NT2/D1 (cell line): ENCODE results near the gene TBC1D9B.

ENCODE experiments used
- DNase-seq: peaks from one replicate; pipeline ENCODE4 v3.0.0-alpha.2; 2011; ENCODE audit warnings: low read depth, low spot score
- H3K27me3 ChIP-seq: 2 replicates; pipeline ENCODE4 v1.6.0; 2011; ENCODE audit warnings: mild to moderate bottlenecking; ENCODE audit not compliant: insufficient read length, insufficient read depth
- H3K36me3 ChIP-seq: 2 replicates; pipeline ENCODE4 v1.6.1; 2011; ENCODE audit warnings: mild to moderate bottlenecking, low read length, mixed read lengths; ENCODE audit not compliant: insufficient read depth, insufficient read length
- H3K4me1 ChIP-seq: 2 replicates; pipeline ENCODE4 v1.5.1; 2011; ENCODE audit not compliant: insufficient read depth, insufficient read length
- H3K4me3 ChIP-seq: 2 replicates; pipeline ENCODE4 v1.5.1; 2011; ENCODE audit warnings: low read depth; ENCODE audit not compliant: insufficient read length
- H3K9ac ChIP-seq: 2 replicates; pipeline ENCODE4 v1.6.0; 2011; ENCODE audit warnings: low read depth; ENCODE audit not compliant: insufficient read length
- H3K9me3 ChIP-seq: 2 replicates; pipeline ENCODE4 v1.5.1; 2011; ENCODE audit warnings: mild to moderate bottlenecking, low read length; ENCODE audit not compliant: insufficient read depth
- SUZ12 ChIP-seq: IDR thresholded peaks from 2 replicates; pipeline ENCODE4 v1.6.1; 2011; ENCODE audit not compliant: insufficient read length, insufficient read depth; ENCODE audit errors: extremely low read depth
- YY1 ChIP-seq: IDR thresholded peaks from 2 replicates; pipeline ENCODE4 v1.6.1; 2011; ENCODE audit not compliant: insufficient read length, insufficient read depth
- ZNF274 ChIP-seq: IDR thresholded peaks from 2 replicates; pipeline ENCODE4 v1.6.1; 2011; ENCODE audit warnings: mild to moderate bottlenecking, low read depth, low read length

TBC1D9B gene

GRCh38 chr5:179927824-179928223 lies 20.1 kb upstream of the TBC1D9B start:
- Histone ChIP-seq H3K4me3 (no peak overlapping the region), H3K4me1 (no peaks in the 10 kb centered on the region), H3K36me3 (no peaks in the 10 kb centered on the region), H3K9ac (no peak overlapping the region), H3K9me3 (no peaks in the 10 kb centered on the region), H3K27me3 (no peaks in the 10 kb centered on the region)
- no peak for TF ChIP-seq SUZ12
- DNase-seq, result no peak

- no peak overlapping the region for H3K9ac ChIP-seq
- TF ChIP-seq SUZ12, result no peak
- TF ChIP-seq ZNF274, result no peak
- no peak for TF ChIP-seq YY1
- no peaks in the 10 kb centered on the region for H3K27me3 ChIP-seq
- no peaks in the 10 kb centered on the region for H3K36me3 ChIP-seq
- no peaks in the 10 kb centered on the region for H3K9me3 ChIP-seq
- no peak overlapping the region for H3K4me3 ChIP-seq
- no peak for DNase-seq
- no peaks in the 10 kb centered on the region for H3K4me1 ChIP-seq
Observed at GRCh38 chr5:179926657-179927056, 19.0 kb upstream of the TBC1D9B start.

- Histone ChIP-seq H3K4me1 (no peaks in the 10 kb centered on the region), H3K36me3 (no peaks in the 10 kb centered on the region), H3K9me3 (no peaks in the 10 kb centered on the region), H3K4me3 (no peak overlapping the region), H3K27me3 (no peaks in the 10 kb centered on the region), H3K9ac (no peak overlapping the region)
- TF ChIP-seq SUZ12 (no peak), ZNF274 (no peak), YY1 (no peak)
- DNase-seq, result no peak
Observed at GRCh38 chr5:179923436-179923835, 15.7 kb upstream of the TBC1D9B start.

- H3K36me3 ChIP-seq, result no peaks in the 10 kb centered on the region
- H3K4me3 ChIP-seq, result no peak overlapping the region
- no peak for DNase-seq
- no peaks in the 10 kb centered on the region for H3K27me3 ChIP-seq
- TF ChIP-seq SUZ12 (no peak), ZNF274 (no peak), YY1 (no peak)
- peaks cover 5% of the 10 kb centered on the region for H3K4me1 ChIP-seq
- H3K9me3 ChIP-seq, result no peaks in the 10 kb centered on the region
- no peak overlapping the region for H3K9ac ChIP-seq
Observed at GRCh38 chr5:179920175-179920574, 12.5 kb upstream of the TBC1D9B start.

- H3K4me3 ChIP-seq, result no peak overlapping the region
- no peak overlapping the region for H3K9ac ChIP-seq
- H3K9me3 ChIP-seq, result no peaks in the 10 kb centered on the region
- no peak for DNase-seq
- H3K4me1 ChIP-seq, result peaks cover 6% of the 10 kb centered on the region
- H3K36me3 ChIP-seq, result no peaks in the 10 kb centered on the region
- TF ChIP-seq YY1 (no peak), SUZ12 (no peak), ZNF274 (no peak)
- no peaks in the 10 kb centered on the region for H3K27me3 ChIP-seq
Observed at GRCh38 chr5:179919487-179920060, 11.9 kb upstream of the TBC1D9B start.

- Histone ChIP-seq H3K4me3 (no peak overlapping the region), H3K9ac (no peak overlapping the region), H3K36me3 (no peaks in the 10 kb centered on the region), H3K4me1 (peaks cover 9% of the 10 kb centered on the region), H3K27me3 (no peaks in the 10 kb centered on the region), H3K9me3 (no peaks in the 10 kb centered on the region)
- no peak for DNase-seq
- TF ChIP-seq YY1 (no peak), ZNF274 (no peak), SUZ12 (no peak)
Observed at GRCh38 chr5:179918742-179919486, 11.2 kb upstream of the TBC1D9B start.

GRCh38 chr5:179916523-179916922 lies 8.8 kb upstream of the TBC1D9B start:
- DNase-seq, result no peak
- no peaks in the 10 kb centered on the region for H3K36me3 ChIP-seq
- no peak overlapping the region for H3K9ac ChIP-seq
- H3K4me1 ChIP-seq, result peaks cover 9% of the 10 kb centered on the region
- H3K27me3 ChIP-seq, result no peaks in the 10 kb centered on the region
- peaks cover 10% of the 10 kb centered on the region; the same call in 1 of the 2 replicates for H3K9me3 ChIP-seq
- TF ChIP-seq SUZ12, result no peak
- no peak for TF ChIP-seq YY1
- no peak for TF ChIP-seq ZNF274
- H3K4me3 ChIP-seq, result no peak overlapping the region
